ENCODE data around the gene DGKG. TPM values are rescaled to one million over a fixed set of nuclear protein-coding genes. Genes with fewer than 3 reads are reported as not detected.

Gene DGKG
- 0.87 and 3.3 TPM in 2 replicates for total RNA-seq (2012; rRNA removed)

GRCh38 chr3:186361762-186362536, at the start of gene DGKG:
Gene DGKG, minus strand, starts transcription at chr3:186362234. Its CDS starts 41,775 bp downstream, at chr3:186320459.
- H3K27me3 ChIP-seq (ENCODE audit: control insufficient read depth, insufficient read depth, low read length): peaks cover 72% of the 10 kb centered on the region
- no peak within 1 kb of the TSS for H3K9ac ChIP-seq (ENCODE audit: low read depth, low read length)
- H3K4me1 ChIP-seq (ENCODE audit: control insufficient read depth, insufficient read depth, low read length): peaks cover 24% of the 10 kb centered on the region
- peak within 1 kb of the TSS; percentile 83 for H3K4me2 ChIP-seq (ENCODE audit: low read length)
- H3K9me3 ChIP-seq (replicated peaks; ENCODE audit: low read length): no peaks in the 10 kb centered on the region
- peak within 1 kb of the TSS; percentile 61 for H3K4me3 ChIP-seq (ENCODE audit: low read length)
- H3K36me3 ChIP-seq (ENCODE audit: insufficient read depth, low read length): no peaks in the 10 kb centered on the region

- Histone ChIP-seq H3K9me3 (replicated peaks; ENCODE audit: low read length) (no peaks in the 10 kb centered on the region), H3K27me3 (ENCODE audit: control insufficient read depth, insufficient read depth, low read length) (no peaks in the 10 kb centered on the region), H3K36me3 (ENCODE audit: insufficient read depth, low read length) (no peaks in the 10 kb centered on the region), H3K9ac (ENCODE audit: low read depth, low read length) (no peak overlapping the region), H3K4me2 (ENCODE audit: low read length) (no peak overlapping the region), H3K4me3 (ENCODE audit: low read length) (no peak overlapping the region), H3K4me1 (ENCODE audit: control insufficient read depth, insufficient read depth, low read length) (peaks cover 27% of the 10 kb centered on the region)
These were observed 49.1 kb upstream of the DGKG start for GRCh38 chr3:186411089-186411488.

DNA sequence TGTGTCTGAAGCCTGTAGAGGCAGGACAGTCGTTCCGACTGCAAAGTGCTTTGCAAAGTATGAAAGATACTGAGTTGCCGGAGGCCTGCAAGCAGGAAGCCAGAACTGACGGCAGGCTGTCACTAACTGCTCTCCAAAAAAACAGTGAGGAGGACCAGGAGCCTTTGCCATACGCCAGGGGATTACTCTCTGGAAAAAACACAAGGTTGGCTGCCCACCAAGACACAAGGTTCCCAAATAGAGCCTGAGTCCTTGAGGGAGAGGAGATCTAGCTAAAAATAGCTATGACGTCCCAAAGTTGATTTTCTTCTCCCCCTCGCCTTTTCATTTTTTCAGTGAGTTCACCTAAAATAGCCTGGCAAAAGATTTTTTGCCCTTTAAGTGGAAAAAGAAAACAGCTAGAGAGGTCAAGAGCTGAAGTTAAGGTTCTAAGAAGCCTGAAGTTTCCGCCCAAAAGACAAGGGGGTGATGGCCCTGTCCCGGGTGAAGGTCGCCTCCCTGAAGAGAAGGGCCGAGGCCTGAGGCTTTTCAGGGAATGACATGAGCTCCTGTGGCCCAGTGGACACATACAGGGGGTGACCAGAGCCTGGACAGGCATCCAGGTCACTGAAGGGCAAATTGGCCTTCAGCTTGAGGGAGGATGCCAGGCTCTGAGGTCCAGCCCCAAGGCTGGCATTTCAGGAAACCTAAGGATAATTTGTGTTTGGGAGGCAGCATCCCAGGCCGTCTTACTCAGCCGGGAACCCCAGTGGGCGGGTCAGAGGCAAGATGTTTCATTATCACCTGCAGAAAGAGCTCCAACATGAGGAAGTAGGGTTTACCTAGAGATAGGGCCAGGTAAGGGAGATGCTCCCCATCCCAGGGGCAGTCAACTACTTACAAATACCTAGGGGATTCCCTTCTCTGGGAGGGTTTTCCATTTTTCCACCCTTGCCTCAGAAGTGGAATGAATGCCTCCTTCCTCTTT, 44.9 kb upstream of the DGKG start:
- Histone ChIP-seq H3K27me3 (ENCODE audit: control insufficient read depth, insufficient read depth, low read length) (no peaks in the 10 kb centered on the region), H3K4me3 (ENCODE audit: low read length) (no peak overlapping the region), H3K36me3 (ENCODE audit: insufficient read depth, low read length) (no peaks in the 10 kb centered on the region), H3K4me2 (ENCODE audit: low read length) (no peak overlapping the region), H3K4me1 (ENCODE audit: control insufficient read depth, insufficient read depth, low read length) (no peaks in the 10 kb centered on the region), H3K9ac (ENCODE audit: low read depth, low read length) (no peak overlapping the region), H3K9me3 (replicated peaks; ENCODE audit: low read length) (no peaks in the 10 kb centered on the region)

DNA sequence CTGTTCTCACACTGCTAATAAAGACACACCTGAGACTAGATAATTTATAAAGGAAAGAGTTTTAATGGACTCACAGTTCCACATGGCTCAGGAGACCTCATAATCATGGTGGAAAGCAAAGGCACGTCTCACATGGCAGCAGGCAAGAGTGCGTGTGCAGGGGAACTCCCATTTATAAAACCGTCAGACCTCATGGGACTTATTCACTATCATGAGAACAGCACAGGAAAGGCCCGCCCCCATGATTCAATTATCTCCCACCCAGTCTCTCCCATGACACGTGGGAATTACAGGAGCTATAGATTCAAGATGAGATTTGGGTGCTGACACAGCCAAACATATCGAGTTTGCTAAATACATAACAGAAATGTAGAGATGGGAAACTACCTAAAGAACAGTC, 39.5 kb upstream of the DGKG start:
- no peak overlapping the region for H3K4me2 ChIP-seq (ENCODE audit: low read length)
- no peaks in the 10 kb centered on the region for H3K4me1 ChIP-seq (ENCODE audit: control insufficient read depth, insufficient read depth, low read length)
- H3K9ac ChIP-seq (ENCODE audit: low read depth, low read length): no peak overlapping the region
- no peak overlapping the region for H3K4me3 ChIP-seq (ENCODE audit: low read length)
- no peaks in the 10 kb centered on the region for H3K27me3 ChIP-seq (ENCODE audit: control insufficient read depth, insufficient read depth, low read length)
- no peaks in the 10 kb centered on the region for H3K9me3 ChIP-seq (replicated peaks; ENCODE audit: low read length)
- no peaks in the 10 kb centered on the region for H3K36me3 ChIP-seq (ENCODE audit: insufficient read depth, low read length)

DNA sequence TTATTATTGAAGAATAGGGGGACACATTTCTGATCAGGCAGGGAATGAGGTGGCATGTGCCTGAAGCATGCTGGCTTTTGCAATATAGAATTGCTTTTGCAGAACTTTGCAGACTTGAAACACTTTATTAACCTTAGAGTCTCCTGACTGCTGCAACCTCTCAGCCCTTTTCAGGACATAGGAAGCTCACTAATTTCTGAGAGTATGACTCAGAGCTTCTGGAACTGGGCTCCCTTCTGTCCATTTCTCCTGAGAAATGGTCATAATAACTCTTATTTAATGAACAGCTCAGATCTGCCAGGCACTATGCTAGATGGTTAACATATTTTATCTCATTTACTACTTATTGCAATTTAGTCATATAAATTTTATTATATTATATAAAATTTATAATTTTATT, 38.6 kb upstream of the DGKG start:
- Histone ChIP-seq H3K4me3 (ENCODE audit: low read length) (no peak overlapping the region), H3K9ac (ENCODE audit: low read depth, low read length) (no peak overlapping the region), H3K4me1 (ENCODE audit: control insufficient read depth, insufficient read depth, low read length) (no peaks in the 10 kb centered on the region), H3K4me2 (ENCODE audit: low read length) (no peak overlapping the region), H3K27me3 (ENCODE audit: control insufficient read depth, insufficient read depth, low read length) (peaks cover 1% of the 10 kb centered on the region), H3K9me3 (replicated peaks; ENCODE audit: low read length) (no peaks in the 10 kb centered on the region), H3K36me3 (ENCODE audit: insufficient read depth, low read length) (no peaks in the 10 kb centered on the region)

DNA sequence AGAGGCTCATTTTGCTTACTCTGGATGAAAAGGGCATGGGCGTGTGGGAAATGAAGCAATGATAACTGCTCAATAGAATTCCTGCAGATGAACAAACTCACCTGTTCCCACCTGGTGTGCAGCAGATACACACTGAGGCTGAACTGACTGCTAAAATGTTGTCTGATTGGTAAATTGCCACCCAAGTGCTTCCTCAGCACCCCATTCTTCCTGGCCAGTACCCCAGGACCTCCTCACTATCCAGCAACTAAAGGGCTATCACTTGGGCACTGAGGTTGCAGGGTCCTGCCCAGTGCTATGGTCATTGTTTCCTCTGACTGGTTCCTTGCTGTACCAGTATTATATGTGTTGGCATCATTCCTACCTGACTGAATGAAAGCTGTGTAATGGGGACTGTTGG, 38.0 kb upstream of the DGKG start:
- Histone ChIP-seq H3K9me3 (replicated peaks; ENCODE audit: low read length) (no peaks in the 10 kb centered on the region), H3K4me1 (ENCODE audit: control insufficient read depth, insufficient read depth, low read length) (no peaks in the 10 kb centered on the region), H3K36me3 (ENCODE audit: insufficient read depth, low read length) (no peaks in the 10 kb centered on the region), H3K9ac (ENCODE audit: low read depth, low read length) (no peak overlapping the region), H3K4me3 (ENCODE audit: low read length) (no peak overlapping the region), H3K27me3 (ENCODE audit: control insufficient read depth, insufficient read depth, low read length) (peaks cover 3% of the 10 kb centered on the region), H3K4me2 (ENCODE audit: low read length) (no peak overlapping the region)

DNA sequence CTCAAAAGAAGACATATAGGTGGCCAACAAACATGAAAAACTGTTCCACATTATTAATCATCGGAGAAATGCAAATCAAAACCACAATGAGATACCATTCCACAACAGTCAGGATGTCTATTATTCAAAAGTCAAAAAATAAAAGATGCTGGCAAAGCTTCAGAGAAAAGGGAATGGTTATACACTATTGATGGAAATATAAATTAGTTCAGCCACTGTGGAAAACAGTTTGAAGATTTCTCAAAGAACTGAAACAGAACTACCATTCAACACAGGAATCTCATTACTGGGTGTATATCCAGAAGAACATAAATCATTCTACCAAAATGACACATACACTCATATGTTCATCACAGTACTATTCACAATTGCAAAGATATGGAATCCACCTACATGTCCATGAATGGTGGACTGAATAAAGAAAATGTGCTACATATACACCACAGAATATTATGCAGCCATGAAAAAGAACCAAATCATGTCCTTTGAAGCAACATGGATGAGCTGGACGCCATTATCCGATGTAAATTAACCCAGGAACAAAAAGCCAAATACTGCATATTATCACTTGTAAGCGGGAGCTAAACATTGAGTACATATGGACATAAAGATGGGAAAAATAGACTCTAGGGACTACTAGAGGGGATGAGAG, 32.7 kb upstream of the DGKG start:
- H3K4me1 ChIP-seq (ENCODE audit: control insufficient read depth, insufficient read depth, low read length): no peaks in the 10 kb centered on the region
- peaks cover 7% of the 10 kb centered on the region for H3K27me3 ChIP-seq (ENCODE audit: control insufficient read depth, insufficient read depth, low read length)
- no peak overlapping the region for H3K4me2 ChIP-seq (ENCODE audit: low read length)
- no peak overlapping the region for H3K4me3 ChIP-seq (ENCODE audit: low read length)
- H3K9me3 ChIP-seq (replicated peaks; ENCODE audit: low read length): no peaks in the 10 kb centered on the region
- H3K36me3 ChIP-seq (ENCODE audit: insufficient read depth, low read length): no peaks in the 10 kb centered on the region
- H3K9ac ChIP-seq (ENCODE audit: low read depth, low read length): no peak overlapping the region

- Histone ChIP-seq H3K4me3 (ENCODE audit: low read length) (no peak overlapping the region), H3K9ac (ENCODE audit: low read depth, low read length) (no peak overlapping the region), H3K36me3 (ENCODE audit: insufficient read depth, low read length) (no peaks in the 10 kb centered on the region), H3K4me1 (ENCODE audit: control insufficient read depth, insufficient read depth, low read length) (no peaks in the 10 kb centered on the region), H3K9me3 (replicated peaks; ENCODE audit: low read length) (no peaks in the 10 kb centered on the region), H3K4me2 (ENCODE audit: low read length) (no peak overlapping the region), H3K27me3 (ENCODE audit: control insufficient read depth, insufficient read depth, low read length) (peaks cover 12% of the 10 kb centered on the region)
These were observed 25.0 kb upstream of the DGKG start for GRCh38 chr3:186386883-186387560.

GRCh38 chr3:186385856-186386602, 24.0 kb upstream of the DGKG start:
- H3K4me3 ChIP-seq (ENCODE audit: low read length): no peak overlapping the region
- no peaks in the 10 kb centered on the region for H3K36me3 ChIP-seq (ENCODE audit: insufficient read depth, low read length)
- H3K9ac ChIP-seq (ENCODE audit: low read depth, low read length): no peak overlapping the region
- H3K4me2 ChIP-seq (ENCODE audit: low read length): no peak overlapping the region
- H3K4me1 ChIP-seq (ENCODE audit: control insufficient read depth, insufficient read depth, low read length): no peaks in the 10 kb centered on the region
- H3K27me3 ChIP-seq (ENCODE audit: control insufficient read depth, insufficient read depth, low read length): peaks cover 12% of the 10 kb centered on the region
- no peaks in the 10 kb centered on the region for H3K9me3 ChIP-seq (replicated peaks; ENCODE audit: low read length)

DNA sequence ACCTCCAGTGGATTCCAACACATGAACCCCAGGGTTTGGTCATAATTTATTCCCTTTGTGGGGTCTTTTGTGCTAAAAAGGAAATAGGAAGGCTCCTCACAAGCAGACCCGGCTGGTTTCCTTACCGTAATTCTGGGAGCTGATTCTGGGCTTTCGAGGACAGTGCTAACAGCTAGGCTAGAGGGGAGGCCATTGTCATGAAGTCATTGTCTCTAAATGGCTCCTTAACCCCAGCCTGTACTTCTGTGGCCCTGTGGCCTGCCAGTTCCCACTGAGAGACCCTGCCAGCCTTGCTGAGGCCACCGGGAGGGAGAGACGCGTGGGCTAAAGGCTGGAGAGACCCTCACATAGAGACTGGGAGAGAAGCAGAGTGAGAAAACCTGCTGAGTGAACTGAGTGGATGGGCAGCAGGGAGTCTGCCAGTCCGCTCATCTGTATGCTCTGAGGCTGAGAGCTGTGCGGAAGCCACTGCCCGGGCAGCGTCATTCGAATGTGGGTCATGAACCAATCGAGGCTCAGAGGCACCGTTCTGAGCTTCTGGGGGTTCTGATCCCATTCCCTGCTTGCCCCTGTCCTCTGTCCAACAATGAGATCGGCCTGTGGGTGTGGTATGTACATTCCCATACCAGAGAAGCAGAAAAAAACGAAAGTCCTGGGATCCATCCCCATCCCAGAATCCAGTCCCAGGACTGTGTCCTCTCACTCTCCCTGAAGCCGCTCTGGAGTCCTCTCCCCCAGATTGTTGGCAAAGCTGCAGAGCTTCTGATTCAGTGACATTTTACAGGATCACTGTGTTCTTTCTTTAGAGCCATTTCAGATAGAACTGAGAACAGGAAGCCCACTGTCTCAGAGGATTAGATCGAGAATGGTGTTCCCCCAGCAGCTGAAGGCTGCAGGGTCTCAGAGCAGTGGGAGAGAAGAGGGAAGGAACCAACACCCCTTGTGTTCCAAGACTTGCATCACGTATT, 21.3 kb upstream of the DGKG start:
- no peaks in the 10 kb centered on the region for H3K9me3 ChIP-seq (replicated peaks; ENCODE audit: low read length)
- peaks cover 11% of the 10 kb centered on the region for H3K27me3 ChIP-seq (ENCODE audit: control insufficient read depth, insufficient read depth, low read length)
- H3K4me3 ChIP-seq (ENCODE audit: low read length): no peak overlapping the region
- H3K4me2 ChIP-seq (ENCODE audit: low read length): no peak overlapping the region
- H3K4me1 ChIP-seq (ENCODE audit: control insufficient read depth, insufficient read depth, low read length): no peaks in the 10 kb centered on the region
- H3K36me3 ChIP-seq (ENCODE audit: insufficient read depth, low read length): no peaks in the 10 kb centered on the region
- H3K9ac ChIP-seq (ENCODE audit: low read depth, low read length): no peak overlapping the region
